ENCODE results near the gene MINDY2.

DNA sequence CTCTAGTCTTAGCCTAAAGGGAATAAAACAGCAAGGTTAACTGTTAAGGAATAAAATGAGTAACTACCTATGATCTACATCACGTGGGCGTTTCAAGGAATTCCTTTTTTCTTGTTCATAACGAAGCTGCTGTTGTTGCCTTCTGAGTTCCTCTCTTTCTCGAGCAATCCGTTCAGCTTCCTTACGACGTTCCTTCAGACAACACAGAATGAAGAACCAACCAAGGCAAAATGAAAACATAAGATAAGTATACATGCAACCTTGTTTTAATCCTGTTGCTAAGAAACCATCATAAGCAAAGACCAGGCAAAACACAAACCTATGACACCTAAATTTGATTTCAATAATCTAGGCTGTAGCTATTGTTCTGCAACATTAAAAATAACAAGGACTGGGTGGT lies 118.3 kb downstream of the MINDY2 start:
- TF ChIP-seq, protein P1, sequence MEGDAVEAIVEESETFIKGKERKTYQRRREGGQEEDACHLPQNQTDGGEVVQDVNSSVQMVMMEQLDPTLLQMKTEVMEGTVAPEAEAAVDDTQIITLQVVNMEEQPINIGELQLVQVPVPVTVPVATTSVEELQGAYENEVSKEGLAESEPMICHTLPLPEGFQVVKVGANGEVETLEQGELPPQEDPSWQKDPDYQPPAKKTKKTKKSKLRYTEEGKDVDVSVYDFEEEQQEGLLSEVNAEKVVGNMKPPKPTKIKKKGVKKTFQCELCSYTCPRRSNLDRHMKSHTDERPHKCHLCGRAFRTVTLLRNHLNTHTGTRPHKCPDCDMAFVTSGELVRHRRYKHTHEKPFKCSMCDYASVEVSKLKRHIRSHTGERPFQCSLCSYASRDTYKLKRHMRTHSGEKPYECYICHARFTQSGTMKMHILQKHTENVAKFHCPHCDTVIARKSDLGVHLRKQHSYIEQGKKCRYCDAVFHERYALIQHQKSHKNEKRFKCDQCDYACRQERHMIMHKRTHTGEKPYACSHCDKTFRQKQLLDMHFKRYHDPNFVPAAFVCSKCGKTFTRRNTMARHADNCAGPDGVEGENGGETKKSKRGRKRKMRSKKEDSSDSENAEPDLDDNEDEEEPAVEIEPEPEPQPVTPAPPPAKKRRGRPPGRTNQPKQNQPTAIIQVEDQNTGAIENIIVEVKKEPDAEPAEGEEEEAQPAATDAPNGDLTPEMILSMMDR (conservative IDR thresholded peaks at IDR 0.05; ENCODE audit: low read depth in 2 of 2) = no peak
- TF ChIP-seq EZH2 (IDR thresholded peaks at IDR 0.05; ENCODE audit: low read depth, unreplicated experiment) = no peak
- no peak for TF ChIP-seq POLR2AphosphoS5 (IDR thresholded peaks at IDR 0.05; ENCODE audit: low read depth)
- no peak for TF ChIP-seq NANOG (IDR thresholded peaks at IDR 0.05; ENCODE audit: borderline replicate concordance)
- TF ChIP-seq EZH2phosphoT487 (IDR thresholded peaks at IDR 0.05; ENCODE audit: unreplicated experiment) = no peak
- TF ChIP-seq REST (IDR thresholded peaks at IDR 0.05; ENCODE audit: unreplicated experiment) = no peak
- no peak for TF ChIP-seq JUNB (IDR thresholded peaks at IDR 0.05; ENCODE audit: unreplicated experiment)
- no peak for TF ChIP-seq STAT1 (IDR thresholded peaks at IDR 0.05; ENCODE audit: unreplicated experiment)
- TF ChIP-seq ETS1 (IDR thresholded peaks at IDR 0.05) = no peak
- no peak for TF ChIP-seq CREB1 (CRISPR knock-in tag; IDR thresholded peaks at IDR 0.05; ENCODE audit: low read depth)
- TF ChIP-seq ZNF114 (CRISPR knock-in tag; IDR thresholded peaks at IDR 0.05) = no peak
- TF ChIP-seq, protein P2, sequence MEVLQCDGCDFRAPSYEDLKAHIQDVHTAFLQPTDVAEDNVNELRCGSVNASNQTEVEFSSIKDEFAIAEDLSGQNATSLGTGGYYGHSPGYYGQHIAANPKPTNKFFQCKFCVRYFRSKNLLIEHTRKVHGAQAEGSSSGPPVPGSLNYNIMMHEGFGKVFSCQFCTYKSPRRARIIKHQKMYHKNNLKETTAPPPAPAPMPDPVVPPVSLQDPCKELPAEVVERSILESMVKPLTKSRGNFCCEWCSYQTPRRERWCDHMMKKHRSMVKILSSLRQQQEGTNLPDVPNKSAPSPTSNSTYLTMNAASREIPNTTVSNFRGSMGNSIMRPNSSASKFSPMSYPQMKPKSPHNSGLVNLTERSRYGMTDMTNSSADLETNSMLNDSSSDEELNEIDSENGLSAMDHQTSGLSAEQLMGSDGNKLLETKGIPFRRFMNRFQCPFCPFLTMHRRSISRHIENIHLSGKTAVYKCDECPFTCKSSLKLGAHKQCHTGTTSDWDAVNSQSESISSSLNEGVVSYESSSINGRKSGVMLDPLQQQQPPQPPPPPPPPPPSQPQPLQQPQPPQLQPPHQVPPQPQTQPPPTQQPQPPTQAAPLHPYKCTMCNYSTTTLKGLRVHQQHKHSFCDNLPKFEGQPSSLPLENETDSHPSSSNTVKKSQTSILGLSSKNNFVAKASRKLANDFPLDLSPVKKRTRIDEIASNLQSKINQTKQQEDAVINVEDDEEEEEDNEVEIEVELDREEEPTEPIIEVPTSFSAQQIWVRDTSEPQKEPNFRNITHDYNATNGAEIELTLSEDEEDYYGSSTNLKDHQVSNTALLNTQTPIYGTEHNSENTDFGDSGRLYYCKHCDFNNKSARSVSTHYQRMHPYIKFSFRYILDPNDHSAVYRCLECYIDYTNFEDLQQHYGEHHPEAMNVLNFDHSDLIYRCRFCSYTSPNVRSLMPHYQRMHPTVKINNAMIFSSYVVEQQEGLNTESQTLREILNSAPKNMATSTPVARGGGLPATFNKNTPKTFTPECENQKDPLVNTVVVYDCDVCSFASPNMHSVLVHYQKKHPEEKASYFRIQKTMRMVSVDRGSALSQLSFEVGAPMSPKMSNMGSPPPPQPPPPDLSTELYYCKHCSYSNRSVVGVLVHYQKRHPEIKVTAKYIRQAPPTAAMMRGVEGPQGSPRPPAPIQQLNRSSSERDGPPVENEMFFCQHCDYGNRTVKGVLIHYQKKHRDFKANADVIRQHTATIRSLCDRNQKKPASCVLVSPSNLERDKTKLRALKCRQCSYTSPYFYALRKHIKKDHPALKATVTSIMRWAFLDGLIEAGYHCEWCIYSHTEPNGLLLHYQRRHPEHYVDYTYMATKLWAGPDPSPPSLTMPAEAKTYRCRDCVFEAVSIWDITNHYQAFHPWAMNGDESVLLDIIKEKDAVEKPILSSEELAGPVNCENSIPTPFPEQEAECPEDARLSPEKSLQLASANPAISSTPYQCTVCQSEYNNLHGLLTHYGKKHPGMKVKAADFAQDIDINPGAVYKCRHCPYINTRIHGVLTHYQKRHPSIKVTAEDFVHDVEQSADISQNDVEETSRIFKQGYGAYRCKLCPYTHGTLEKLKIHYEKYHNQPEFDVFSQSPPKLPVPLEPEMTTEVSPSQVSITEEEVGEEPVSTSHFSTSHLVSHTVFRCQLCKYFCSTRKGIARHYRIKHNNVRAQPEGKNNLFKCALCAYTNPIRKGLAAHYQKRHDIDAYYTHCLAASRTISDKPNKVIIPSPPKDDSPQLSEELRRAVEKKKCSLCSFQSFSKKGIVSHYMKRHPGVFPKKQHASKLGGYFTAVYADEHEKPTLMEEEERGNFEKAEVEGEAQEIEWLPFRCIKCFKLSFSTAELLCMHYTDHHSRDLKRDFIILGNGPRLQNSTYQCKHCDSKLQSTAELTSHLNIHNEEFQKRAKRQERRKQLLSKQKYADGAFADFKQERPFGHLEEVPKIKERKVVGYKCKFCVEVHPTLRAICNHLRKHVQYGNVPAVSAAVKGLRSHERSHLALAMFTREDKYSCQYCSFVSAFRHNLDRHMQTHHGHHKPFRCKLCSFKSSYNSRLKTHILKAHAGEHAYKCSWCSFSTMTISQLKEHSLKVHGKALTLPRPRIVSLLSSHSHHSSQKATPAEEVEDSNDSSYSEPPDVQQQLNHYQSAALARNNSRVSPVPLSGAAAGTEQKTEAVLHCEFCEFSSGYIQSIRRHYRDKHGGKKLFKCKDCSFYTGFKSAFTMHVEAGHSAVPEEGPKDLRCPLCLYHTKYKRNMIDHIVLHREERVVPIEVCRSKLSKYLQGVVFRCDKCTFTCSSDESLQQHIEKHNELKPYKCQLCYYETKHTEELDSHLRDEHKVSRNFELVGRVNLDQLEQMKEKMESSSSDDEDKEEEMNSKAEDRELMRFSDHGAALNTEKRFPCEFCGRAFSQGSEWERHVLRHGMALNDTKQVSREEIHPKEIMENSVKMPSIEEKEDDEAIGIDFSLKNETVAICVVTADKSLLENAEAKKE (CRISPR knock-in tag; IDR thresholded peaks at IDR 0.05) = no peak
- TF ChIP-seq ZNF331 (CRISPR knock-in tag; IDR thresholded peaks at IDR 0.05; ENCODE audit: low read depth) = no peak
